Right renal cortex interstitium (tissue), 3 donors: ENCODE data around the gene CEP63. TPM values are rescaled to one million over a fixed set of nuclear protein-coding genes. Genes with fewer than 3 reads are reported as not detected.

ENCODE experiments used
- DNase-seq, 3 donors: peaks; one replicate each; pipeline ENCODE4 v3.0.0-alpha.2; 2013; ENCODE audit warnings: low read depth in 3 of 3, low spot score in 2 of 3
- polyA plus RNA-seq, 3 donors: library from polyadenylated mRNA; unstranded; fragments of 120-200 nt; gene quantifications; one replicate each; pipeline ENCODE4 v1.2.1, GENCODE V29; 2013; ENCODE audit not compliant: insufficient read length in 3 of 3

CEP63 gene
- polyA plus RNA-seq, 3 donors = 34.2 to 43.4 (median 36.7) TPM

DNA sequence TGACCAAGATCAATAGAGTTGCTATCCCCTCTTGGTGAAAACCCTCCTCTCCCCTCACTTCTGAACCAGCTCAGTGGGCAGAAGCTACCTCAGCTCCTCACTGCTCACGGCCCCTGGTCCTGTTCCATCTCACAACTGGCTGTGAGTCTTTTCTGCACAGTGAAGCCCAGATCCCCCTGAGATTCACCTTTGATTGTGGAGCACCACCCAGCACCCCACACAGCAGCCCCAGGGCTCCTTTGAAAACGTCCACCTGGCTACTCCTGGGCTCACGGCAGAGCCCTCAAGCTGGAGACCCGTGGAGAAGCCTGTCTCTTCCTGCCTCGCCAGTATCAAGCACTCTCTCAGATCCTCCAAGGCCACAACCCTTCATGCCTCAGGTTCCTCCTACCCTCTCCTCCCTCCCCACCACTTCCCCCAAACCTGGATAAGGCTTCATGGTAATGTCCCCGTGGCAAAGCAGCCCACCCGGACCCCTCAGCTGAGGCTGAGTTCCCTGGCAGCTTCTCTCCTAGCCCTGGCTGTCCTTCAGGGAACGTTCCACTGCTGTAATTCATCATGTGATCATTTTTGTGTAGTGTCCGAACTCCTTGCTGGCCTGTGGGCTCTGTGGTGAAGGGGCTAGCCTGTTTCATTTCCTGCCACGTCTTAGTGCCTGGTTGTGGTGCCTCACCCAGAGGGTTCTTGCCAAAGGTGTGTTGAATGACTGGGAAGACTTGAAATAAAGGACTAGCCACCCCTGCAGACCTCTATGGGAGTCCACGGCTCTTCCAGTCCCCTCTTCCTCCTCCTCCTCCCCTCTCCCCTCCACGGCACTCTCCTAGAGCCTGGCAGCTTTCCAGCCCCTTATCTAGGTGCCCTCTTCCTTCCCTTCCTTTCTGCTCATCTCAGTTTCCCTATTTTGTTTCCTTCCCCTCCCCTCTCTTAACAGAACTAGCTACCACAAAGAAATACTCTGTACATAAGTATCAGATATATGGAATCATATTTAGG lies 120.5 kb downstream of the CEP63 start:
- DNase-seq = no peak

DNA sequence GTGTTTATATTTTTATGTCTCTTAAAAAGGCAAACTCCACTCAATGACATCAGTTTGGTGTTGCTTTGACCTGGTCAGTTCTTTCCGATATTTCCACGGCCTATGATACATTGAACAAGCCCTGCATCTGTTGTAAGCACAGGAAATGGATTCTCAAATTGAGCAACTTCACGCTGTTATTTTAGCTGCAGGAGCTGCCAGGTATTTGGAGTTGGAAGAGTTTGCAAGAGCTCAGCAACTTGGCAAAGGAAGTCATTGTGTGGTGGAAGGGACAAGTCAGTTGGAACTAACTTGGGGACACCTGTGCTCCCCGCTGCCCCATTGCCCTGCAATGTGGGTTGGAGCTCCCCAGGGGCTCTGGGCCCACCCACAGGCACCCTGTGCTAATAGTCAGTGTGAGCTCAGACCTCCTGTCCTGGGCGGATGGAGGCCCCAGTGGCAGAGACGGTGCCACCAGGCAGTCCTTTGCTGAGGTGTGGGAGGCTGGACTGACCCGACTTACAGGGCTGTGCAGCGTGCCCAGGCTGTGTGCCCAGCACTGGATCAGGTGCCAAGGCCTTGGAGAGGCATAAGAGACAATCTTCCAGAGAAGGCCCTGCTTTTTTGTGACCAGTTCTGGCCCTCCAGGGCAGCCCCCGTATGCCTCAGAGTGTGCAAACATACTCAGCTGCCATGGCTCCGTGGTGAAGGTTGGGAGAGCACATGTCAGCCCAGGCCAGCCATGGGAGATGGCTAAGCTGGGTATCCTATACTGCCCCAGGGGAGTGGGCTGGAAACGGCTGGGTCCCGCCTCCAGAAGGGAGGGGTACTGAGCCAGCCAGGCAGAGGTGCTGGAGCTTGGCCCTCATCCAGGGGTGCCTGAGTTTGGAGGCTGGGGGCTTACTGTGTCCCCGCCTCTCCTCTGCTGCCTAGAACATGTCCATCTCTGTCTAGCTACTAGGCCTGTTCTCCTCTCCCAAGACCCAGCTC lies 121.5 kb downstream of the CEP63 start:
- no peak for DNase-seq

DNA sequence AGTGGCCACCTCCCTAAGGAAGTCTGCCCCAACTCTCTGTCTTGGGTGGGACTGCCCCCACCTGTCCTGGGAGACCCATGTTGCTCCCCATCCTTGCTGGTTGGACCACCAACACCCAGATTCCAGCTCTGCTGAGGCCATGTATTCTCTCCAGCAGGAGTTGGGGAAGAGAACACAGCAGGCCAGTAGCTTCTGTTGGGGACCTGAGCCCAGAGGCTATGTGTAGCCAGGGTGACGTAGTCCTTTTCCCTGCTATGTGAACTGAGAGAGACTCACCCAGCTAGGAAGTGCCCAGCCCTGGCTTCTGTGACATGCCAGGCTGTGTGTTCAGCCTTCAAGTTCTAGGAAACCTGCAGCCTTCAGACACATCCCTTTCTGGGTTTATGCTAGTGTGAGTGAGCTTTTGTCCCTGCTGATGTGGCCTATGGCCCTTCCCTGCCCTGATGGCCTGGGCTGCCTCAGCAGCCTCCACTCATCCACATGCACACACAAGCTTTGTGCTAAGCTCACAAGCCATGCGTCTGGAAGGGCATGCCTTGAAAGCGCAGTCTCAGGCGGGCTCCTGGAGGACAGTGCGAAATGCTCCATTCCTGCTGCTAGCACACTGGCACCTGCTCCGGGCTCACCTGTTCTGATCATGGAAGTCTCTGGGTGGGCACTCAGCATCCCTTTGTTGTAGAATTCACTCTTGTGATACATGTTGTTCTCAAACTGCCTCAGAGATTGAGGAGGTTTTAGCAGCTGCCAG lies 122.3 kb downstream of the CEP63 start:
- DNase-seq = no peak

DNA sequence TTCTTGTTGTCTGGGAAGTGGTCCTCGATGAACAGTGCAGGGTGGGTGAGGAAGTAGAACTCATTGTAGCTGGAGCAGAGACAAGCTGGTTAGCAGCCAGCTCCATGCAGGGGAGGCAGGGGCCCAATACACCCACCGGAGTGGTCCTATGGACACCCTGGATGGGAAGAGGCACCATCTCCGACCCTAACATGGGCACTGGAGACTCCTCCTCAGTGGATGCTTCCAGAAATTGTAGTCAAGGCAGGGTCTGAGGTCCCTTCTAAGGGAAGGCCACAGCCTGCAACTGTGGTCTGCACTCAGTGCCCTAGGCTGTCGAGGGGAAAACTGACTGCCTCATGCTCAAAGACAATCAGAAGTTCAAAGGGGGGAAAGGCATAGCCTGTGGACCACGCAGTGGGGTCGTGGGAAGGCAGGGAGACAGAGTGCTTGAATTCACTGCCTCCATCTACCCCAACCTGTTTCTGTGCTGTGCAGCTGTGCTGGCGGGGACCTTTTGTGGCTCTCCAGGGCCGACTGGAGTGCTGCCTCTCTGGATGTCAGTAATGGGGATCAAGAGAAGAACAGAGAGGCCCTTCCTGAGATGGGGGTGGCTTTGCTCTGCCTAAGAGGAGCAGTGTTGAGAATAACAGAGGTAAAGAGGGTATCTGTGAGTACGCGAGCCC lies 123.0 kb downstream of the CEP63 start:
- no peak for DNase-seq

DNA sequence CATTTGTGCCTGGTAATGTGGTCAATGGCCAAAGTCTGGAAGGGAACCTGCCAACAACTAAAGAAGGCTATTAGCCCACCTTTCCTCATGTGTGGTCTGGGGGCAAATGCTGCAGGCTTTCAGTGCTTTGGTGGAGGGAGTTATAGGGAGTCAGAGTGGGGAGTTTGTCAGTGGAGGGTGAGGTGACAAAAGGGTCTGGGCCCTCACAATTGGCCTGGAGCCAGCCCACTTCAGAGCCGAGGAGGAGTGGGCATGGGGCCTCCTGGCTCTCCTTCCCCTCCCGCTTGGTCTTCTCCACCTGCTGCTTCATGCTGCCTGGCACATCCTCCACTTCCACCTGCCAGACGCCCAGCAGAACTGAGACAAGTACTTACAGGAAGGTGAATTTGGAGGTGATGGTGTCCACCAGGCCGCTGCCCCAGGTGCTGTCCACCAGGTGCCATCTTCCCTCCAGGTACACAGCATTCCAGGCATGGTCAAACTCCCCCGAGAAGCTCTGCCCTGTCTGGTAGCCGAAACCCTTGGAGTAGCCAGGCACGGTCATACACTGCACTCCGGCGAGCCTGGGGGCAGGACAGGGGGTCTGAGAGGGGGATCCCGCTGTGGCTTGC lies 124.1 kb downstream of the CEP63 start:
- no peak for DNase-seq

DNA sequence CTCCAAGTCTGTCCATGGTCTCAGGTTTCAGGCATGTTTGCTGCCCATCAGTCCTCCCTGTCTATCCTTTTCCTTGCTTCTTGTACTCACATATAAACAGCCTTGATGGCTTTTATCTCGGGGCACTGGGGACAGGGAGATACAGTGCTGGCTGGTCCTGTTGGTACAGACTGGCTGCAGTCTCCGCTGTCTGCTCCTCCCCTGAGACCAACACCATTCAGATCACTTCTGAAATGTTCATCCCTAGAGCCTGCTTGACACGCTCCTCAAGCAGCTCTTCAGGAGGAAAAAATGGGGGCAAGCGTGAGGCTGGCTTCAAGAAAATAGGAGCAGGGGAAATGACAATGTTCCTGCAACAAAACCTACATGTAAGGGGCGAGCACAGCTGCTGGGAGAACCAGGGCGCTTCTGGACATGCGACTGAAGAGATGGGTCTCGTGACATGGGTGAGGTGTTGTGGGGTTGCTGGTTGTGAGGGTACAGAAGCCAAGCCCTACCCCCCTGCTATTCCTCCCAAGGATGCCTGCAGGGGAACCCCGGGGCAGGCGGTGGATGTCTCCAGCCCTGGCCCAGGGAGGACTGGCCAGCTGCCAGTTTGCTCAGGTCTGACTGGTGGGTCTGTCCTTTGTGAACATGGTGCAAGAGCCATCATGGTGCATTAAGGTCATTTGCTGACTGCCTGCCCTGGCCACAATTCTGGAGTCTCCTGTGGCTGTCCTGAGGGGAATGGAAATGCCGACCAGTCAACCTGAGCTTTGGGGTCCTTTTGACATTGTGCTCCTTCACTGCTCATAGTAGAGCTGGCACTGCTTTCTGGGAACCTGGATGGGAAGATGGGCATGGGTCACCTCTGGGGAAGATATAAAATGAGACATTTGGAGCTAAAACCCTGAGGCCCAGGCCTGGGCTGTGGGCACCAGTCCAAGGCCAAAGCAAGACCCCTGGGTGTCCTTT lies 124.9 kb downstream of the CEP63 start:
- no peak for DNase-seq

DNA sequence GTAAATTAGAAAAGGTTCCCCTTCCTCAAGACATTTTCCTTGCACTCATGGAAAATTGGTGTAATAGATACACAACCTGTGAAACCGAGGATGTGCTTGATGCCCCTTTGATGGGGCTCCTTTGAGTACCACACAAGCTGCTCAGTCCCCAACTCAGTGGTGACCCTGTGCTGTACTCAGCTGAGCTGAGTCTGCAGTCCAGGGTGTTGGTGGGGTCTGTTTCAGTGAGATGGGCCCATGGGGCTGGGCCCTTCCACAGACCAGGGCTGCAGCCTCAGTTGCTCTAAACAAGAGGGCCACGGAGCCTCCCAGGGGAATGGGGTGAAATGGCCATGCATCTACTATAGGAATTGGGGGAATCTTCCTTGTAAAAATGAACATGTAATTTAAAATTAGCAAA lies 125.7 kb downstream of the CEP63 start:
- DNase-seq = no peak

DNA sequence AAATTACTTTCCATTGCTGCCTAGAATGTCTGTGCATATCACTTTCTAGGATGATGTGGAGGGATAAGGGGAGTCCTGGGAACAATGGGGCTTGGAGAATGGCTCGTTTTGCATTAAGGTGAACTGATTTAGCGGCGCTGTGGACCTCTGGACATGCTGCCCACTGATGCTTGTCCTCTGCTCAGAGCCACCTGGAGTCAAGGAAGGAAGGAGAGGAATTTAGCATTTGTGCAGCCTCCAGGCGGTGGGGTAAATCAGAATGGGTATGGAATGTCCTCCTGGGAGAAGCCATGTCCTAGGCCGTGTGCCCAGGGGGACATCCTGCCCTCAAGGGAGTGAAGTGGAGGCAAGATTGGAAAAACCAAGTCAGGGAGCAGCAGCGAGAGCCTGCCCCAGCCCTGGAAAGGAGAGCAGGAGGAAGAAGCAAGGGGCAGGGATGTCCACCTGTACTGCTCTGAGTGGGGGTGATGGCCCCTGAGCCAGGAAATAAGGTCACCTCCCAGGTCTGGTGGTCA lies 127.2 kb downstream of the CEP63 start:
- no peak for DNase-seq

DNA sequence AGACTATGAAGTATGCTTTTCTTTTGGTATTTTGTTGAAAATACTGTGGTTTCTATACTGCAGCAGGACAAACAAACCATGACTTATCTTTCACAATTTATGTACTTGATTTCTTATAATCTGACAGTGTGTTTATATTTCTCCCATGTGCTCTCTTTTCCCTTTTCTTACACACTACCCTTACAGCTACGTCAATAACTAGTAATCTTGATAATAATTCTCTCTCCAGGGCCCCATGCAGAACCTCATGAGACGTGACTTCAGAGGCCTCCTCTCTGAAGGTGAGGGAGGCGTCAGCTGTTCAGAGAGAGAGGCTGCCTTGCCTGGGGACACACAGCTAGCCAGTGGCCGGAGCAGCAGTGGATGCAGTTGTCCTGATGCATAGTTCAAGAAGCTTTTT lies 129.1 kb downstream of the CEP63 start:
- no peak for DNase-seq

DNA sequence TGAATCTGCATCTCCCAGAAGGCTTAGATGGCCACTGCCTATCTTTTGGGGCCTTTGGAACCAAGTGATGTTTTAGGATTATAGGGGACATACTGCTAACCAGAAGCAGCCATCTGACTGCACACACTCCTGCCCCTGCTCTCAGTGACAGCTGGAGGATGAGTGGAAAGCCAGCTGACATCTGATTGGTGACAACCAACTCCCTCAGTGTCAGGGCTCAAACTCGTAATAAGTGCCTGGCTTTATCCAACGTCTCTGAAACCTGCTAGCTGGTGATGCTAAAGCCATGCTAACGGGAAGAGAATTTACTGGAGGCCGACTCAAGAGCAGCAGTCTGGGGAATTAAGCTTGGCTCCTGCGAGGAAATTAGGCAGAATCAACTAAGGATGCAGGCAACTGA lies 129.9 kb downstream of the CEP63 start:
- DNase-seq = no peak

DNA sequence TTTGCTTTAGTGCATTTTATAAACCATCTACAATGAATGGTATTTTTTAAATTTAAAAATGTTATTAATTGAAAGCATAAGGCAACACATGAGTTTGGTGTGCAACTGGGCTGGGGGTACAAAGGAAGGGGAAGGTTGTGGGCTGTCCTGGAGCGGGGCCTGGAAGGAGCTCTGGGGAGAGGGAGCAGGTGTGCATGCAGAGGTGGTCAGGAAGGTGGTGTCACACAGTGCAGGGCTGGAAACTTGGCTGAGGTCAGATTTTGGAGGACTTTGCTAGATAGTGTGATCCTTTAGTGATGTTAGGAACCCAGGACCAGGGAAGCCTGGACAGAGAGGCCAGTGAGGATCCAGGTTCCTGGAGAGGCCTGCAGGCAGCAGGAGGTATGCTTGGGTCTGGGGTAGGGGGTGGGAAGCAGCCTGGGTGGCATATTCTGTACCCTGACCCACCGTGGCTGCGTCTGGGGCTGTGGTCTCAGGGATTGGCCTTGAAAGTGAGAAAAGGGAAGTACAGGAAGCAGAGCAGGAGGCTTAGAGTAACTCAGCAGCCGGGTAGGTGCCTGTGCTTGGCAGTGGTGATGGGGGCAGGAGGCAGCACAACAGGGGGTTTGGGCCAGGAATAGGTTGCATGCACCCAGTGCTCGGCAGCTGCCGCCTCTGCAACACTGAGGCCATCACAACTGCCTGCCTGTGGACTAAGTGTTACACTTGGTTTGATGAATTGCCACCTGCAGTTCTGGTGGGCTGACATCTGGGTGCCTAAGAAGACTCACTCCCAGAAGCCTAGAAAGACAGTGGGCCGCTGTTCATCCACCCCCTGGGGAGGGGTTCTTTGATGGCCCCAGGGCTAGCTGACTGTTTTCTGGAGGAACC lies 132.0 kb downstream of the CEP63 start:
- DNase-seq = no peak

DNA sequence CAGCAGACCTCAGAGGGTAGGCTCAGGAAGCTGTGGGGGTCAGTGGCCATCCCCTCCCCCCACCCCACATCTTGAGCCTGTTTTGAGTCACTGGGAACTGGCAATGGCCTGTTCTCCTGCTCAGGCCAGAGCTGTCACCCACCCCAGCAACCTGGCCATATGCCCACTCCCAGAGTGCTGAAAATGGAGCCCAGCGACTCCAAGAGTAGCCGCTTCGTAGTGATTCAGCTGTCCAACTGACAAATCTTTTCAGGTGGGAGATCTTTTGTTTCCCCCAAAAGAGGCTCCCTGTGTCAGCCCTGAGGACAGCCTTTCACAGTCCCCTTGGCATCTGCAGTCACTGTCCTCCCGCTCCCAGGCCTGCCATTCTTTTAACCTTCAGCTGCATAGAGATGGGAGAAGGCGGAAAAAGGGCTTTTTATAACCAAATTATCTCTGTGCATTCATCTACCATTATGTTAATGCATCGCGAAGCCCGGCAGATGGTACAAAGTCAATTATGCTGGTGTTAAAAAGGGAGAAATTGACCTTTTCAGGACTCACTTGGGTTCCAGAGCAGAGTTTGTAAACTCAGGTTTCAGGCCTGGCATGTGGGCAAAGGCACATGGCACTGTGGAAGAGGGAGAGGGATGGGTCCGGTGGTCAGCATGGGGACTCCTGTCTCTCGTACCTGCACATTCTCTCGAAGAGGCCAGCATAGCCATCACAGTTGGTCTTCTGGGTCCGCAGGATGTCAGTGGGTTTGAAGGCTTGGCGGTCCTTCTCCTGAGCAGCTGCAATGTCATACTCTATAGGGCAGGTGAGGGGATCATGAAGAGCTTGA lies 132.8 kb downstream of the CEP63 start:
- no peak for DNase-seq

DNA sequence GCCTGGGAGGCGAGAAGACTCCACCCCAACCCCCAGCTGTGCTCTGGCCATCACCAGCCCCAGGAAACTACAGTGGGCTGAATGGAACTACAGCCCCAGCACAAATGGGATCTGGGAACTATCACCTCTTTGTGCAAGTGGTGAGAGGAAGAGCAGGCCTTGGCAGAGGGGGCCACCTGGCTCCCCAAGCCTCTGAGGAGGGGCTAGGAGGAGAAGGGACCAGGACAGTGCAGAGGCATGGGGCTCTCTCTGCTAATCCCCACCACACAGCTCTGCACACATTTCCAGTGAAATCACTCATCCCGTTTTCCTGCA lies 133.4 kb downstream of the CEP63 start:
- DNase-seq = no peak

DNA sequence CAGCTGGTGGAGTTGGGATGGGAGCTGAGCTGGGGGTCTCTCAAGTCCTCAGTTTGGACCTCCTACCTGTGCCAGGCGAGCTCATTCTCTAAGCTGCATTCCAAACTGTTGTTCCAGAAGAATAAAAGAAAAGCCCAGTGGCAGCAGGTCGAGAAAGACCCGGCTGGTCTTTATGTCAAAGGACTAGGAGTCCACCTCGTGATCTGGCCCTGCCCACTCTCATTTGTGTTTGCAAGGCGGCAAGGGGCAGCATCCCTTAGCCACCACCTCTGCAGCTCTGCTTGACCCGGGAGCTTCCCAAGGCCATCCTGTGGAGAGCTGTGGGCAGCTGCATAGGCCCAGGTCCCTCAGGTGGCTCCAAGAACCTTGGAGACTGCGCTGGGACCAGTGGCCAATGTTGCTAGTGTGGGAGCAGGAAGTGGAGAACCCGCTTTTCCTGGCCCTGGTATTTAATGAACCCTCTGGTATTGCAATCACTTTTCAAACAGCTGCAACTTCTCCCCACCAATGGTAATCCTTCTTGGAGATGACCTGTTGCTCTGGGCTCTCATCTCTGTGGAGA lies 134.1 kb downstream of the CEP63 start:
- no peak for DNase-seq

DNA sequence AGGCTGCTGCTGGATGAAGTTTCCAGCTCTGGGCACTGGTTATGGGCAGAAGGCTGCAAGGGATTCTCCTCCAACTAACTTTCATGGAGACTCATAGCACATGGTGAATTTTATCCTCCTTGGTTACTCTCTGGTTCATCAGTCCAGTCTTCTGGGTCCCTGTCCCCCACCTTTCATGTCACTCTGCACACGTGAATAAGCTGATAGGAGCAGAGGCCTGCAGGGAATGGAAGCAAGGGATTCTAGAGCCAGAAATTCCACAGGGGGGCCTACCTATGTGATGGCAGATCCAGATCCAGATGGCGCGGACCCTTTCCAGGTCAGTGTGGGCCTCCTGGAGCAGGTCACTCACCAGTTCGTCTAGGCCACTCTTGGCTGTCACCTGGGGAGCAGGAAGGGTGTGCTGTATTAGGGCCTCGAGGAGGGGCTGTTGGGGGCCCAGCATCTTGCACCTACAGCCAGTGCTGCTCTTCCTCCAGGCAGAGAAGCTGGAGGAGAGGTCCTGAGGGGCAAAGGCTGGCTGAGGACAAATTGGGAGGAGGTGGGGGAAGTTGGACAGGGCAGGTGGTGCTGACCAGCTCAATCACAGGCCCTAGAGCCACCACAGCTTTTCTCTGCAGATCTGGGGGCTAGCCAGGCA lies 134.7 kb downstream of the CEP63 start:
- DNase-seq = no peak

DNA sequence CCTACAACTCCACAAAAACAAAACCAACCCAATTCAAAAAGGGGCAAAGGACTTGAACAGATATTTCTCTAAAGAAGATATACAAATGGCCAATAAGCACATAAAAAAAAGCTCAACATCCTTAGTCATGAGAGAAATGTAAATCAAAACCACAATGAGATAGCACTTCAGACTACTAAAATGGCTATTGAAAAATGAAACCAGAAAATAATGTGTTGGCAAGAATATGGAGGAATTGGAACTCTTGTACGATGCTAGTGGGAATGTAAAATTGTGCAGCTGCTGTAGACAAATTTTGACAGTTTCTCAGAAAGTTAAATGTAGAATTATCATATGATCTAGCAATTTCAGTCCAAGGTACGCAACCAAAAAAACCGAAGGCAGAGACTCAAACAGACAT lies 136.0 kb downstream of the CEP63 start:
- no peak for DNase-seq
